ENCODE results near the gene SLIT3. TPM values are rescaled to one million over a fixed set of nuclear protein-coding genes. Genes with fewer than 3 reads are reported as not detected.

Gene SLIT3
- total RNA-seq, 4 donors from 2014 or later = 6.8 to 23.1 (median 13.3) TPM

- Histone ChIP-seq H3K27ac (no peak overlapping the region), H3K4me3 (no peak overlapping the region), H3K36me3 (no peaks in the 10 kb centered on the region), H3K4me1 (no peaks in the 10 kb centered on the region), H3K27me3 (no peaks in the 10 kb centered on the region), H3K9me3 (no peaks in the 10 kb centered on the region)
- no peak for DNase-seq
- no peak for TF ChIP-seq CTCF (IDR thresholded peaks at IDR 0.05)
- no peak for TF ChIP-seq POLR2A (IDR thresholded peaks at IDR 0.05)
Observed at GRCh38 chr5:169131616-169132301, 169.2 kb downstream of the SLIT3 start.

- no peaks in the 10 kb centered on the region for H3K36me3 ChIP-seq
- no peaks in the 10 kb centered on the region for H3K9me3 ChIP-seq
- H3K27ac ChIP-seq = no peak overlapping the region
- DNase-seq = no peak
- no peak overlapping the region for H3K4me3 ChIP-seq
- no peaks in the 10 kb centered on the region for H3K4me1 ChIP-seq
- H3K27me3 ChIP-seq = no peaks in the 10 kb centered on the region
- TF ChIP-seq POLR2A (IDR thresholded peaks at IDR 0.05) (no peak), CTCF (IDR thresholded peaks at IDR 0.05) (no peak)
Observed at GRCh38 chr5:169128679-169129078, 172.3 kb downstream of the SLIT3 start.

GRCh38 chr5:169127431-169127830 is 173.5 kb downstream of the SLIT3 start:
- no peaks in the 10 kb centered on the region for H3K9me3 ChIP-seq
- DNase-seq = no peak
- TF ChIP-seq POLR2A (IDR thresholded peaks at IDR 0.05) = no peak
- no peak for TF ChIP-seq CTCF (IDR thresholded peaks at IDR 0.05)
- H3K4me3 ChIP-seq = no peak overlapping the region
- H3K27me3 ChIP-seq = no peaks in the 10 kb centered on the region
- H3K4me1 ChIP-seq = no peaks in the 10 kb centered on the region
- H3K27ac ChIP-seq = no peak overlapping the region
- no peaks in the 10 kb centered on the region for H3K36me3 ChIP-seq

- no peak overlapping the region for H3K4me3 ChIP-seq
- no peak for DNase-seq
- no peak overlapping the region for H3K27ac ChIP-seq
- no peaks in the 10 kb centered on the region for H3K36me3 ChIP-seq
- no peaks in the 10 kb centered on the region for H3K27me3 ChIP-seq
- H3K4me1 ChIP-seq = no peaks in the 10 kb centered on the region
- no peaks in the 10 kb centered on the region for H3K9me3 ChIP-seq
- no peak for TF ChIP-seq CTCF (IDR thresholded peaks at IDR 0.05)
- TF ChIP-seq POLR2A (IDR thresholded peaks at IDR 0.05) = no peak
Observed at GRCh38 chr5:169126481-169127021, 174.4 kb downstream of the SLIT3 start.

GRCh38 chr5:169125571-169125970 is 175.4 kb downstream of the SLIT3 start:
- DNase-seq = no peak
- H3K27me3 ChIP-seq = no peaks in the 10 kb centered on the region
- H3K9me3 ChIP-seq = no peaks in the 10 kb centered on the region
- no peak overlapping the region for H3K27ac ChIP-seq
- H3K36me3 ChIP-seq = no peaks in the 10 kb centered on the region
- H3K4me1 ChIP-seq = no peaks in the 10 kb centered on the region
- TF ChIP-seq CTCF (IDR thresholded peaks at IDR 0.05) (no peak), POLR2A (IDR thresholded peaks at IDR 0.05) (no peak)
- H3K4me3 ChIP-seq = no peak overlapping the region

Data from Peyer's patch (tissue), 4 donors.